OCI-LY1 (cell line): ENCODE measurements around the gene HES5.
"Not testable (repeated sequence)": the region's sequence is repeated elsewhere in the genome, so short reads cannot be mapped to it uniquely, and the experiment has no call there.

ENCODE experiments used
- H2AFZ ChIP-seq: fragments of 200-600 bp; sonication (generic), shearing (Covaris generic); 2 replicates; pipeline ENCODE4 v1.6.0; 2014; ENCODE audit warnings: antibody characterized with exemption, mild to moderate bottlenecking, low read length
- H3F3A ChIP-seq: fragments of 200-600 bp; sonication (generic), shearing (Covaris generic); 2 replicates; pipeline ENCODE4 v1.6.0; 2014; ENCODE audit warnings: mild to moderate bottlenecking, antibody characterized with exemption, low read length, moderate library complexity; ENCODE audit not compliant: insufficient read depth
- H3K27ac ChIP-seq: fragments of 200-600 bp; sonication (generic); 2 replicates; pipeline ENCODE4 v1.5.1; 2014; ENCODE audit warnings: low read length, mixed run types, mild to moderate bottlenecking, low read depth; ENCODE audit not compliant: poor library complexity, severe bottlenecking
- H3K27me3 ChIP-seq: fragments of 200-600 bp; sonication (generic); 2 replicates; pipeline ENCODE4 v1.6.0; 2014; ENCODE audit warnings: antibody characterized with exemption, mild to moderate bottlenecking, low read length, moderate library complexity; ENCODE audit not compliant: insufficient read depth
- H3K36me3 ChIP-seq: fragments of 200-600 bp; sonication (generic); 2 replicates; pipeline ENCODE4 v1.6.1; 2014; ENCODE audit warnings: mild to moderate bottlenecking, antibody characterized with exemption, low read length, moderate library complexity, mixed read lengths; ENCODE audit not compliant: insufficient read depth
- H3K4me1 ChIP-seq: fragments of 200-600 bp; sonication (generic); 2 replicates; pipeline ENCODE4 v1.5.1; 2014; ENCODE audit warnings: mild to moderate bottlenecking, low read length, moderate library complexity; ENCODE audit not compliant: insufficient read depth, severe bottlenecking
- H3K4me2 ChIP-seq: fragments of 200-600 bp; sonication (generic), shearing (Covaris generic); 2 replicates; pipeline ENCODE4 v1.6.1; 2014; ENCODE audit warnings: low read length
- H3K4me3 ChIP-seq: fragments of 200-600 bp; sonication (generic); 2 replicates; pipeline ENCODE4 v1.5.1; 2014; ENCODE audit warnings: low read length, low read depth, mild to moderate bottlenecking, mixed read lengths; ENCODE audit not compliant: poor library complexity, severe bottlenecking
- H3K79me2 ChIP-seq: fragments of 200-600 bp; shearing (Covaris generic); 2 replicates; pipeline ENCODE4 v1.6.1; 2016; ENCODE audit warnings: mixed run types, low read length, mixed read lengths; ENCODE audit not compliant: insufficient read depth
- H3K9ac ChIP-seq: fragments of 200-600 bp; sonication (generic), shearing (Covaris generic); 2 replicates; pipeline ENCODE4 v1.6.1; 2014; ENCODE audit warnings: mild to moderate bottlenecking, low read length, mixed read lengths
- H3K9me2 ChIP-seq: fragments of 200-600 bp; sonication (generic), shearing (Covaris generic); 2 replicates; pipeline ENCODE4 v1.6.1; 2014; ENCODE audit warnings: low read depth, mild to moderate bottlenecking, low read length, mixed read lengths
- H3K9me3 ChIP-seq: fragments of 200-600 bp; shearing (Covaris generic); 2 replicates; pipeline ENCODE4 v1.6.1; 2014; ENCODE audit warnings: low read length, mixed read lengths
- H4K20me1 ChIP-seq: fragments of 200-600 bp; sonication (generic), shearing (Covaris generic); 2 replicates; pipeline ENCODE4 v1.6.0; 2016; ENCODE audit warnings: mild to moderate bottlenecking, low read length; ENCODE audit not compliant: insufficient read depth
- CTCF ChIP-seq: fragments of 200-600 bp; sonication (generic), shearing (Covaris generic); IDR thresholded peaks from 2 replicates; pipeline ENCODE4 v1.5.1; 2017; ENCODE audit warnings: mild to moderate bottlenecking, antibody characterized with exemption, low read length, moderate library complexity, mixed read lengths
- EZH2 ChIP-seq: fragments of 200-600 bp; sonication (generic), shearing (Covaris generic); IDR thresholded peaks from 2 replicates; pipeline ENCODE4 v1.8.0; 2017; ENCODE audit warnings: borderline replicate concordance, mixed run types, mild to moderate bottlenecking, antibody characterized with exemption, low read length, moderate library complexity, mixed read lengths

The HES5 gene

DNA sequence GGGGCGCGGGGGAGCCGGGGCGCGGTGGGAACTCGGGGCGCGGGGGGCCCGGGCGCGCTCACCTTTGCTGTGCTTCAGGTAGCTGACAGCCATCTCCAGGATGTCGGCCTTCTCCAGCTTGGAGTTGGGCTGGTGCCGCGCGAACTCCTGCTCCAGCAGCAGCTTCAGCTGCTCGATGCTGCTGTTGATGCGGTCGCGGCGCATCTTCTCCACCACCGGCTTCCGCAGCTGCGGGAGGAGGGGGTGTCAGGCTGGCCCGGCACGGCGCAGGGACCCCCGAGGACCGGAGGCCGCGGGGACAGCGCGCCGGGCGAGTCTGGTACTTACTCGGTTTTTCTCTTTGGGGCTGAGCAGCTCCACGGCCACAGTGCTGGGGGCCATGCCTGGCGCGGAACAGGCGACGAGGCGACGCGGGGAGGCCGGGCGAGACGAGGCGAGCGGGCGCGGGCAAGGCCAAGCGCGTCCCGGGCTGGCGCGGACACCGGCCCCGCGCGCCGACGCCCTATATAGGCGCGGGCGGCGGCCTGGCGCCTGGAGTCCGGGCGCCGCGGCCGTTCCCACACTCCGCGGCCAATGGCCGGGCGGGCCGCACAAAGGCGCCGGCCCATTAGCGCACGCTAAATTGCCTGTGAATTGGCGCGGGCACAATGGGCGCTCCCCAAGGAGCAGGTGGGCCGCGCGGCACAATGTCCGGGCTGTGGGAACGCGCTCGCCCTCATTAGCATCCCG is at the start of gene HES5:
HES5 (minus strand) TSS at position 480 of the 729 bp plus-strand sequence; CDS start at position 381, 99 bp downstream.
- no peaks in the 10 kb centered on the region for H4K20me1 ChIP-seq
- H3K27ac ChIP-seq: no peak within 1 kb of the TSS
- H3K9ac ChIP-seq: no peak within 1 kb of the TSS
- peaks cover 9% of the 10 kb centered on the region for H3K79me2 ChIP-seq
- H3F3A ChIP-seq: no peaks in the 10 kb centered on the region
- 0 out of 2 replicates have a peak, but pooled peaks cover 17% of the 10 kb centered on the region for H3K27me3 ChIP-seq
- no peak for TF ChIP-seq CTCF
- TF ChIP-seq EZH2: no peak
- H3K9me3 ChIP-seq: no peaks in the 10 kb centered on the region
- H3K9me2 ChIP-seq: no peaks in the 10 kb centered on the region
- no peak within 1 kb of the TSS for H3K4me3 ChIP-seq
- H3K4me1 ChIP-seq: peaks cover 12% of the 10 kb centered on the region
- no peak within 1 kb of the TSS for H3K4me2 ChIP-seq
- no peak within 1 kb of the TSS for H2AFZ ChIP-seq
- H3K36me3 ChIP-seq: no peaks in the 10 kb centered on the region

- H3K27me3 ChIP-seq: no peaks in the 10 kb centered on the region; the same call in 1 of the 2 replicates
- peaks cover 28% of the 10 kb centered on the region for H3K4me1 ChIP-seq
- no peaks in the 10 kb centered on the region for H3F3A ChIP-seq
- no peaks in the 10 kb centered on the region for H3K79me2 ChIP-seq
- no peak overlapping the region for H3K9ac ChIP-seq
- no peak overlapping the region for H3K4me2 ChIP-seq
- H4K20me1 ChIP-seq: no peaks in the 10 kb centered on the region
- TF ChIP-seq EZH2 (no peak), CTCF (no peak)
- H3K9me3 ChIP-seq: no peaks in the 10 kb centered on the region
- H3K9me2 ChIP-seq: no peaks in the 10 kb centered on the region
- no peak overlapping the region for H3K27ac ChIP-seq
- no peaks in the 10 kb centered on the region for H3K36me3 ChIP-seq
- H2AFZ ChIP-seq: no peak overlapping the region
- H3K4me3 ChIP-seq: no peak overlapping the region
Measured at GRCh38 chr1:2578758-2579118, 48.7 kb upstream of the HES5 start.

DNA sequence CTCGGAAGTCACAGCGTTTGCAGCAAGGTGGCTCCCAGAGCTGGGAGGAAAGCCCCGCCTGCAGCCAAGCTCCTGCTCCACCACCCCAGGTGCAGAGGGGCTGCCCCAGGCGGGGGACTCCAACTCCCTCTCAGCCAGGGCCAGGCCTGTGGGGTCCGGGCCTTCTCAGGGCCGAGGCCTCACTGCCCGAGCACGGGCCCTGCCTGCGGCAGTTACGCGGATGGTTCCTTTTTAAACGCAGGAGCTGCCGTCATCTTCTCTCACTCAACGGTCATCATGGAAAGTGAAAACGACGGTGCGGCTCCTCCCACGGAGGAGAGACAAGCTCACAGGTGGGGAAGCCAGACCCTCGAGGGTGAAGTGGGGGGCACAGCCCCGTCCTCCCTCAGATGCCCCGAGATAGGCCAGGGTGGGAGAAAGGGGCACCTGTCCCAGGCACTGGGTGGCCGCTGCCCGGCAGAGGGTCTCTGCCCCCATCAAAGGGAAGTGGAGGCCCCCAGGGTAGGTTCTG is 47.6 kb upstream of the HES5 start:
- not testable (repeated sequence) for H2AFZ ChIP-seq, H3K27me3 ChIP-seq, H3K36me3 ChIP-seq, H3K9me2 ChIP-seq, H3K79me2 ChIP-seq, H3F3A ChIP-seq, H3K9me3 ChIP-seq, H4K20me1 ChIP-seq
- peaks cover 28% of the 10 kb centered on the region for H3K4me1 ChIP-seq
- peak overlapping the region; percentile 26; the same call in 1 of the 2 replicates for H3K9ac ChIP-seq
- H3K4me2 ChIP-seq: peak overlapping the region; percentile 44; the same call in 1 of the 2 replicates
- H3K27ac ChIP-seq: peak overlapping the region; percentile 12
- H3K4me3 ChIP-seq: peak overlapping the region; percentile 21
